HepG2 (cell line): ENCODE measurements around the gene IER5L.

Source experiments
- CEBPB ChIP-seq: IDR thresholded peaks from 2 replicates; pipeline ENCODE4 v1.6.1; 2011; ENCODE audit warnings: low read depth, low read length, improper control_type of control experiment, borderline replicate concordance
- FOXM1 ChIP-seq: sonication (generic); formaldehyde crosslinking; IDR thresholded peaks from 2 replicates; pipeline ENCODE4 v1.5.0; 2020; ENCODE audit warnings: missing genetic modification reagents
- SETDB1 ChIP-seq: sonication (generic); formaldehyde crosslinking; IDR thresholded peaks from 2 replicates; pipeline ENCODE4 v1.5.1; 2020; ENCODE audit warnings: missing genetic modification reagents, mild to moderate bottlenecking, borderline replicate concordance
- ZNF329 ChIP-seq: sonication (generic); formaldehyde crosslinking; IDR thresholded peaks from 2 replicates; pipeline ENCODE4 v1.9.0; 2021; ENCODE audit warnings: low read depth, mild to moderate bottlenecking, missing genetic modification reagents
- ZNF589 ChIP-seq: sonication (generic); formaldehyde crosslinking; conservative IDR thresholded peaks from 2 replicates; pipeline ENCODE4 v1.8.0; 2022; ENCODE audit warnings: mild to moderate bottlenecking, moderate library complexity, missing genetic modification reagents
- ZNF724P ChIP-seq: sonication (generic); formaldehyde crosslinking; IDR thresholded peaks from 2 replicates; pipeline ENCODE4 v1.8.0; 2022; ENCODE audit warnings: missing genetic modification reagents, borderline replicate concordance
- TF ChIP-seq, protein P1 (sequence below): sonication (generic); formaldehyde crosslinking; IDR thresholded peaks from 2 replicates; pipeline ENCODE4 v1.4.0; 2020; ENCODE audit warnings: missing genetic modification reagents
- TF ChIP-seq, protein P2 (sequence below): sonication (generic); formaldehyde crosslinking; IDR thresholded peaks from 2 replicates; pipeline ENCODE4 v1.4.0; 2020; ENCODE audit warnings: mild to moderate bottlenecking, low read depth, missing genetic modification reagents
- TF ChIP-seq, protein P3 (sequence below), 2 experiments: sonication (generic) in 1 of 2; formaldehyde crosslinking in 1 of 2; IDR thresholded peaks; 2 replicates each; pipeline versions ENCODE4 v1.5.1 to v1.6.1; 2011 to 2020; ENCODE audit warnings: borderline replicate concordance in 1 of 2, low read depth in 1 of 2, low read length in 1 of 2, mild to moderate bottlenecking in 1 of 2, missing genetic modification reagents in 1 of 2, moderate library complexity in 1 of 2
- TF ChIP-seq, protein P4 (sequence below): sonication (generic); IDR thresholded peaks from 2 replicates; pipeline ENCODE4 v1.6.1; 2016; ENCODE audit warnings: low read depth, borderline replicate concordance

DNA sequence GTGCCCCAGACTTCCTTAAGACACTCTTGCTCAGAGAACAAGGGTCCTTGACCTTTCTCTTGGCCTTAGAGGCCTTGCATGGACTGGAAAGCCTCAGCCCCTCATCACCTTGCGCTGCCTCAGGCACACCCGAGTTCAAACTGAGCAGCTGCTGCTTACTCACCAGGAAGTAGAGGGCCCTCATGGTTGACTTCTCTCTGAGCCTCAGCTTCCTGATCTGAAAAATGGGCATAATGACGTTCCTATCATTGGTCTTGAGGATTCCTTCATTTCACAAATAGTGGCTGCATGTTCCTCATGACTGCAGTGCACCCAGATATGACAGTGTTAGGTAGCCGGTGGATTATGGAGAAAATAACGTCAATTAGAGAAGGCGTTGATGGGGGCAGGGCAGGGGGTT is 28.6 kb downstream of the IER5L start:
- TF ChIP-seq, protein P1, sequence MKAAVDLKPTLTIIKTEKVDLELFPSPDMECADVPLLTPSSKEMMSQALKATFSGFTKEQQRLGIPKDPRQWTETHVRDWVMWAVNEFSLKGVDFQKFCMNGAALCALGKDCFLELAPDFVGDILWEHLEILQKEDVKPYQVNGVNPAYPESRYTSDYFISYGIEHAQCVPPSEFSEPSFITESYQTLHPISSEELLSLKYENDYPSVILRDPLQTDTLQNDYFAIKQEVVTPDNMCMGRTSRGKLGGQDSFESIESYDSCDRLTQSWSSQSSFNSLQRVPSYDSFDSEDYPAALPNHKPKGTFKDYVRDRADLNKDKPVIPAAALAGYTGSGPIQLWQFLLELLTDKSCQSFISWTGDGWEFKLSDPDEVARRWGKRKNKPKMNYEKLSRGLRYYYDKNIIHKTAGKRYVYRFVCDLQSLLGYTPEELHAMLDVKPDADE = no peak
- TF ChIP-seq ZNF589 (CRISPR knock-in tag) = no peak
- no peak for TF ChIP-seq ZNF724P (CRISPR knock-in tag)
- TF ChIP-seq SETDB1 (CRISPR knock-in tag) = no peak
- TF ChIP-seq ZNF329 (CRISPR knock-in tag) = no peak
- TF ChIP-seq FOXM1 (CRISPR knock-in tag) = no peak
- TF ChIP-seq, protein P2, sequence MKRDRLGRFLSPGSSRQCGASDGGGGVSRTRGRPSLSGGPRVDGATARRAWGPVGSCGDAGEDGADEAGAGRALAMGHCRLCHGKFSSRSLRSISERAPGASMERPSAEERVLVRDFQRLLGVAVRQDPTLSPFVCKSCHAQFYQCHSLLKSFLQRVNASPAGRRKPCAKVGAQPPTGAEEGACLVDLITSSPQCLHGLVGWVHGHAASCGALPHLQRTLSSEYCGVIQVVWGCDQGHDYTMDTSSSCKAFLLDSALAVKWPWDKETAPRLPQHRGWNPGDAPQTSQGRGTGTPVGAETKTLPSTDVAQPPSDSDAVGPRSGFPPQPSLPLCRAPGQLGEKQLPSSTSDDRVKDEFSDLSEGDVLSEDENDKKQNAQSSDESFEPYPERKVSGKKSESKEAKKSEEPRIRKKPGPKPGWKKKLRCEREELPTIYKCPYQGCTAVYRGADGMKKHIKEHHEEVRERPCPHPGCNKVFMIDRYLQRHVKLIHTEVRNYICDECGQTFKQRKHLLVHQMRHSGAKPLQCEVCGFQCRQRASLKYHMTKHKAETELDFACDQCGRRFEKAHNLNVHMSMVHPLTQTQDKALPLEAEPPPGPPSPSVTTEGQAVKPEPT (CRISPR knock-in tag) = no peak
- TF ChIP-seq, protein P3, sequence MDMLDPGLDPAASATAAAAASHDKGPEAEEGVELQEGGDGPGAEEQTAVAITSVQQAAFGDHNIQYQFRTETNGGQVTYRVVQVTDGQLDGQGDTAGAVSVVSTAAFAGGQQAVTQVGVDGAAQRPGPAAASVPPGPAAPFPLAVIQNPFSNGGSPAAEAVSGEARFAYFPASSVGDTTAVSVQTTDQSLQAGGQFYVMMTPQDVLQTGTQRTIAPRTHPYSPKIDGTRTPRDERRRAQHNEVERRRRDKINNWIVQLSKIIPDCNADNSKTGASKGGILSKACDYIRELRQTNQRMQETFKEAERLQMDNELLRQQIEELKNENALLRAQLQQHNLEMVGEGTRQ (IDR thresholded peaks at IDR 0.05; ENCODE audit: low read depth, low read length) = no peak
- TF ChIP-seq, protein P3 (CRISPR knock-in tag; IDR thresholded peaks at IDR 0.05; ENCODE audit: borderline replicate concordance) = no peak
- no peak for TF ChIP-seq CEBPB
- TF ChIP-seq, protein P4, sequence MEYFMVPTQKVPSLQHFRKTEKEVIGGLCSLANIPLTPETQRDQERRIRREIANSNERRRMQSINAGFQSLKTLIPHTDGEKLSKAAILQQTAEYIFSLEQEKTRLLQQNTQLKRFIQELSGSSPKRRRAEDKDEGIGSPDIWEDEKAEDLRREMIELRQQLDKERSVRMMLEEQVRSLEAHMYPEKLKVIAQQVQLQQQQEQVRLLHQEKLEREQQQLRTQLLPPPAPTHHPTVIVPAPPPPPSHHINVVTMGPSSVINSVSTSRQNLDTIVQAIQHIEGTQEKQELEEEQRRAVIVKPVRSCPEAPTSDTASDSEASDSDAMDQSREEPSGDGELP = no peak
